GM06990 (cell line): ENCODE results near the gene TXLNA.

Source experiments
- DNase-seq: peaks from one replicate; pipeline ENCODE4 v3.0.0-alpha.2; 2011; ENCODE audit not compliant: insufficient read length; ENCODE audit errors: extremely low read depth
- H3K27me3 ChIP-seq: replicated peaks from 2 replicates; pipeline ENCODE4 v1.6.0; 2011; ENCODE audit warnings: low read length; ENCODE audit not compliant: control insufficient read depth, insufficient read depth
- H3K36me3 ChIP-seq: 2 replicates; pipeline ENCODE4 v1.5.1; 2011; ENCODE audit warnings: low read length; ENCODE audit not compliant: control insufficient read depth, insufficient read depth
- H3K4me3 ChIP-seq: replicated peaks from 2 replicates; pipeline ENCODE4 v1.5.1; 2011; ENCODE audit warnings: low read depth, mild to moderate bottlenecking, control low read depth, low read length
- TF ChIP-seq, protein P1 (sequence below): IDR thresholded peaks from 2 replicates; pipeline ENCODE4 v1.5.1; 2011; ENCODE audit warnings: low read length, control low read depth, mild to moderate bottlenecking, inconsistent platforms; ENCODE audit not compliant: insufficient read depth, poor library complexity, severe bottlenecking

The TXLNA gene

GRCh38 chr1:32187850-32188249 is 8.4 kb downstream of the TXLNA start:
- Histone ChIP-seq H3K27me3 (no peaks in the 10 kb centered on the region), H3K36me3 (peaks cover 51% of the 10 kb centered on the region), H3K4me3 (no peak overlapping the region)
- TF ChIP-seq, protein P1, sequence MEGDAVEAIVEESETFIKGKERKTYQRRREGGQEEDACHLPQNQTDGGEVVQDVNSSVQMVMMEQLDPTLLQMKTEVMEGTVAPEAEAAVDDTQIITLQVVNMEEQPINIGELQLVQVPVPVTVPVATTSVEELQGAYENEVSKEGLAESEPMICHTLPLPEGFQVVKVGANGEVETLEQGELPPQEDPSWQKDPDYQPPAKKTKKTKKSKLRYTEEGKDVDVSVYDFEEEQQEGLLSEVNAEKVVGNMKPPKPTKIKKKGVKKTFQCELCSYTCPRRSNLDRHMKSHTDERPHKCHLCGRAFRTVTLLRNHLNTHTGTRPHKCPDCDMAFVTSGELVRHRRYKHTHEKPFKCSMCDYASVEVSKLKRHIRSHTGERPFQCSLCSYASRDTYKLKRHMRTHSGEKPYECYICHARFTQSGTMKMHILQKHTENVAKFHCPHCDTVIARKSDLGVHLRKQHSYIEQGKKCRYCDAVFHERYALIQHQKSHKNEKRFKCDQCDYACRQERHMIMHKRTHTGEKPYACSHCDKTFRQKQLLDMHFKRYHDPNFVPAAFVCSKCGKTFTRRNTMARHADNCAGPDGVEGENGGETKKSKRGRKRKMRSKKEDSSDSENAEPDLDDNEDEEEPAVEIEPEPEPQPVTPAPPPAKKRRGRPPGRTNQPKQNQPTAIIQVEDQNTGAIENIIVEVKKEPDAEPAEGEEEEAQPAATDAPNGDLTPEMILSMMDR, result no peak
- no peak for DNase-seq

DNA sequence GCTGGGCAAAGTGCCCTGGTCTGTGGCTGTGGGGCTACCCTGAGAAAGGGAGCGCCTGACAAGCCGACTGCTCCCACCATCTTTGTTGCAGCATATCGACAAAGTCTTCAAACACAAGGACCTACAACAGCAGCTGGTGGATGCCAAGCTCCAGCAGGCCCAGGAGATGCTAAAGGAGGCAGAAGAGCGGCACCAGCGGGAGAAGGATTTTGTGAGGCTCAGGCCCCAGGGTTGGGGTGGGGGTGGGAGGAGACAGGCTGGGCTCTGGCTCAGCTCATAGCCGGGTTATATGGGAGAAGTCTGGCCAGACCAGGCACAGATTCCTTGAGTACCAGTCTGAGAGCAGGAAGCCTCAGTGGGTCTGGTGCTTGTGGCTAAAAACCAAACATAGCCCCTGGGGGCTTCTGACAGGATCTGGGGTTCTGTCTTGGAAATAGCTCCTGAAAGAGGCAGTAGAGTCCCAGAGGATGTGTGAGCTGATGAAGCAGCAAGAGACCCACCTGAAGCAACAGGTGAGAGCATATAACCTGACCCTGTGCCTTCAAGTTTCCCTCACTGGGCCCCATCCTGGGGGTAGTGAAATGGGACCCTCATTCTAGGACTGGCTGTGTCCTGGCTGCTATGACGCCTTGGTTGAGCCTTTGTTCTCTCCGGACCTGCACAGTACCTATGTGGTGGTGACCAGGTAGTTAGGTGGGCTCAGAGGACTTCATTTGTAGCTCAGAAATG is 12.9 kb downstream of the TXLNA start:
- Histone ChIP-seq H3K4me3 (no peak overlapping the region), H3K36me3 (peaks cover 79% of the 10 kb centered on the region), H3K27me3 (no peaks in the 10 kb centered on the region)
- TF ChIP-seq, protein P1, result no peak
- DNase-seq, result no peak

GRCh38 chr1:32194984-32195383 is 15.5 kb downstream of the TXLNA start:
- Histone ChIP-seq H3K36me3 (peaks cover 64% of the 10 kb centered on the region), H3K27me3 (no peaks in the 10 kb centered on the region), H3K4me3 (no peak overlapping the region)
- TF ChIP-seq, protein P1, result no peak
- no peak for DNase-seq

GRCh38 chr1:32195531-32195930 is 16.1 kb downstream of the TXLNA start:
- Histone ChIP-seq H3K27me3 (no peaks in the 10 kb centered on the region), H3K4me3 (no peak overlapping the region), H3K36me3 (peaks cover 58% of the 10 kb centered on the region)
- TF ChIP-seq, protein P1, result no peak
- DNase-seq, result no peak

DNA sequence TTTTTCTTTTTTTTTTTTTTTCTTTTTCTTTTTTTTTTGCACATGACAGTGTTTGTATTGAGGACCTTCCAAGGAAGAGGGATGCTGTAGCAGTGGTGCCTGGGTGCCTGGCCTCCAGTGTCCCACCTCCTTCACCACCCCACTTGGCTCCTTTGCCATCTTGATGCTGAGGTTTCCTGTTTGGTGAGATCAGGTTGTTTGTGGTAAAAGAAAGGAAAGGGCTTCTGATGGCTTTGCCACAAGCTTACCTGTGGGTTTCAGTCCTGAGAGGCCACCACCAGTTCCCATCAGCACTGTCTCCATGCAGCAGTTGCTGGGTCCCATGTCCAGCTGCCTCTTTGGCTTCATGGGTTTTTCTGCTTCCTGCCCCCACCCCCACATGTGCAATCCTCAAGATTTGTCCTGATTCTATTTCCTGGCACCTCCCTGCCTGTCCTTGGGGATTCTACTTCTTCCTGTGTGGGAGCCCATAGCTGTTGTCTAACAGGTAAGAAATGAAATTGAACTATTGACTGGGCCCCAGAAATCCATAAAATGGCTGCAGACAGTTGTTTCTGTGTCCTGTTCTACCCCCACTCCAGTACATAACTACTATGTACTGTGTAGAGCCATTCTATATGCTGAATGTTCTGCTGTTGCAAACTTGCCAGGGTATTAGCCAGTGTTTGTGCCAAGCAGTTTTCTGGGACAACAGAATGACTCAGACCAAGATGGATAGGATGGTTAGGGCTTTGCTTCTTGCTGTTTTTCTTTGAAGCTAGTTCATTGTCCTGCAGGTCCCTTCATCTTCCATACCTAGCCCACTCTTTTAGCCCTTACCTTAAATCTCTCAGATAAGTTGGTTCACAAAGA is 16.7 kb downstream of the TXLNA start:
- no peaks in the 10 kb centered on the region for H3K27me3 ChIP-seq
- TF ChIP-seq, protein P1, result no peak
- no peak overlapping the region for H3K4me3 ChIP-seq
- peaks cover 53% of the 10 kb centered on the region for H3K36me3 ChIP-seq
- DNase-seq, result no peak
